ENCODE measurements around the gene RIOX2.

DNA sequence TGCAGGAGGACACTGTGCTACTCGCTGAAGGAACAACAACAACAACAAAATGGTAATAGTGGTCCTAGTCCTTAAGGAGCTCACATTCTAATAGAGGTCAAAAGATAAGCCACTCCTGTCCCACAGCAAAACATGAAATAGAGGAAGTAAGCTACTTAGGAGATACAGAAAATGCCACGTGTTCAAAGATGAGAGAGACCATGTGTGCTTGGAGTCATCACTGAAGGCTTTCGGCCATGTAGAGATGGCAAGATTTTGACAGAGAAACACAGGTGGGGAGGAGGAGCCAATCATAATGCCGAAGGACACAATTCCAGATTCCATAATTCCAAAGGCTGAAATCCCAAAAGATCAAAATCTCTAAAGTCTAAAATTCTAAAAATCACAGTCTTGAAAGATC, 24.8 kb upstream of the RIOX2 start:
- TF ChIP-seq, protein P1, sequence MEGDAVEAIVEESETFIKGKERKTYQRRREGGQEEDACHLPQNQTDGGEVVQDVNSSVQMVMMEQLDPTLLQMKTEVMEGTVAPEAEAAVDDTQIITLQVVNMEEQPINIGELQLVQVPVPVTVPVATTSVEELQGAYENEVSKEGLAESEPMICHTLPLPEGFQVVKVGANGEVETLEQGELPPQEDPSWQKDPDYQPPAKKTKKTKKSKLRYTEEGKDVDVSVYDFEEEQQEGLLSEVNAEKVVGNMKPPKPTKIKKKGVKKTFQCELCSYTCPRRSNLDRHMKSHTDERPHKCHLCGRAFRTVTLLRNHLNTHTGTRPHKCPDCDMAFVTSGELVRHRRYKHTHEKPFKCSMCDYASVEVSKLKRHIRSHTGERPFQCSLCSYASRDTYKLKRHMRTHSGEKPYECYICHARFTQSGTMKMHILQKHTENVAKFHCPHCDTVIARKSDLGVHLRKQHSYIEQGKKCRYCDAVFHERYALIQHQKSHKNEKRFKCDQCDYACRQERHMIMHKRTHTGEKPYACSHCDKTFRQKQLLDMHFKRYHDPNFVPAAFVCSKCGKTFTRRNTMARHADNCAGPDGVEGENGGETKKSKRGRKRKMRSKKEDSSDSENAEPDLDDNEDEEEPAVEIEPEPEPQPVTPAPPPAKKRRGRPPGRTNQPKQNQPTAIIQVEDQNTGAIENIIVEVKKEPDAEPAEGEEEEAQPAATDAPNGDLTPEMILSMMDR (IDR thresholded peaks at IDR 0.05; ENCODE audit: insufficient read depth, low read depth, low read length): no peak
- no peak for TF ChIP-seq EZH2 (IDR thresholded peaks at IDR 0.05; ENCODE audit: insufficient read depth, low read length)
